ENCODE results near the gene ATP11A.

- TF ChIP-seq CTCF (IDR thresholded peaks at IDR 0.05) = no peak
- no peak for TF ChIP-seq POLR2A (IDR thresholded peaks at IDR 0.05)
Measured at GRCh38 chr13:112842343-112842856, 152.6 kb downstream of the ATP11A start.
